Coronary artery (tissue), 2 donors: ENCODE measurements around the gene ERC1.

Experiments
- DNase-seq: peaks from one replicate; pipeline ENCODE4 v3.0.0-alpha.2; 2017; ENCODE audit warnings: low spot score
- H3K27ac ChIP-seq, 2 donors: fragments of 200-600 bp; sonication (generic); one replicate each; pipeline ENCODE4 v1.5.1; 2016 to 2019
- H3K4me3 ChIP-seq: fragments of 200-600 bp; sonication (generic); 2 replicates; pipeline ENCODE4 v1.5.1; 2016; ENCODE audit warnings: mild to moderate bottlenecking, moderate library complexity
- TF ChIP-seq, protein P1 (sequence below): fragments of 200-600 bp; sonication (generic); IDR thresholded peaks from one replicate; pipeline ENCODE4 v1.5.1; 2019; ENCODE audit warnings: antibody characterized with exemption

ERC1 gene

DNA sequence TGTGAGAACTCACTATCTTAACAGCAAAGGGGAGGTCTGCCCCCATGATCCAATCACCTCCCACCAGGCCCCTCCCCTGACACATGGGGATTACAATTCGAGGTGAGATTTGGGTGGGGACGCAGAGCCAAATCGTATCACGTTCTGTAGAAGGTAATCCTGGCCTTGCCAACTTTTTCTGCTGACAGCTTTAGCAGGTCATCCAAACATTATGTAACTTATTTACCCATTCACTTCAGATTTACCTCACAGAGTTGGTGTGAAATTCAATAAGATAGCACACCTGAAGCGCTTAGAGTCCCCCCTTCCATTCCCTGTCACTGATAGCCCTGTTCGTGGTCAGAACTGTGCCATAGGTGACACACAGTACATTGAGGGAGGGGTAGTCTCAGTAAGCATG, 384.3 kb downstream of the ERC1 start:
- no peak for DNase-seq
- Histone ChIP-seq H3K27ac (no peak overlapping the region), H3K4me3 (no peak overlapping the region)
- TF ChIP-seq, protein P1, sequence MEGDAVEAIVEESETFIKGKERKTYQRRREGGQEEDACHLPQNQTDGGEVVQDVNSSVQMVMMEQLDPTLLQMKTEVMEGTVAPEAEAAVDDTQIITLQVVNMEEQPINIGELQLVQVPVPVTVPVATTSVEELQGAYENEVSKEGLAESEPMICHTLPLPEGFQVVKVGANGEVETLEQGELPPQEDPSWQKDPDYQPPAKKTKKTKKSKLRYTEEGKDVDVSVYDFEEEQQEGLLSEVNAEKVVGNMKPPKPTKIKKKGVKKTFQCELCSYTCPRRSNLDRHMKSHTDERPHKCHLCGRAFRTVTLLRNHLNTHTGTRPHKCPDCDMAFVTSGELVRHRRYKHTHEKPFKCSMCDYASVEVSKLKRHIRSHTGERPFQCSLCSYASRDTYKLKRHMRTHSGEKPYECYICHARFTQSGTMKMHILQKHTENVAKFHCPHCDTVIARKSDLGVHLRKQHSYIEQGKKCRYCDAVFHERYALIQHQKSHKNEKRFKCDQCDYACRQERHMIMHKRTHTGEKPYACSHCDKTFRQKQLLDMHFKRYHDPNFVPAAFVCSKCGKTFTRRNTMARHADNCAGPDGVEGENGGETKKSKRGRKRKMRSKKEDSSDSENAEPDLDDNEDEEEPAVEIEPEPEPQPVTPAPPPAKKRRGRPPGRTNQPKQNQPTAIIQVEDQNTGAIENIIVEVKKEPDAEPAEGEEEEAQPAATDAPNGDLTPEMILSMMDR, result no peak

DNA sequence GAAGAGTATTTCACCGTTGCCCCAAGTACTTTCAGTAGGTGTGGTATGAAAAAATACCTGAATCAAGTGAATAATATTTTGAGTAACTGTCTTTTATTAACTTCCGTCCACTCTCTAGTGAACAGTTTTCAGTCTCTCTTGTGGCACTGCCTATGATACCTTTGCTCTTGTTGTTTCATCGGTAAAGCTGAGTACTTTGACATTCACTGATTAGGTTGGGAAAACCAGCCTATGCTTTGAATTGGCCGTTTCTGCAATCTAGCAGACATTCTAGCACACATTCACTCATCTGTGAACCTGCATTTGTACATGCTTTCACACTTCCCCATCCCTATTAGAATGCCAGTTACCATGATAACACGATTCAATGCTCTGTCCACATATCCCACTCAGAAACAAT, 386.1 kb downstream of the ERC1 start:
- TF ChIP-seq, protein P1, result no peak
- H3K4me3 ChIP-seq, result no peak overlapping the region
- no peak for DNase-seq
- no peak overlapping the region for H3K27ac ChIP-seq

DNA sequence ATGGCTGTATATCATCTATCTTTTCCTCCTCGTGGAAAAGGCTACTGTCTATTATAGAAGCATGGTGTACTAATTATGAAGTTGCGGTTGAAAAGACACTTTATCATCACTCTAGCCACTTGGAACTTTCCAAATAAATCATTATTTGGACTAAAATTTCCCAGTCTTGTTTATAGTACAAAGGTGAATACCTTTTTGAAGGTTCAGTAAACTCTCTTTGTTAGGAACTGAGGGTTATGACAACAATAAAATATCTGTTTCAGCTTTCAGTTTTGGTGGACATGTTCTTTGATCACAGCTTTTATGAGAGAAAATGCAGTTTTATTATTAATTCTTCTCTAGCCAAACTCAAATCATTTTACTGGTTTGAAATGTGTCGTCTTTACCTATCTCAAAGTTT, 386.7 kb downstream of the ERC1 start:
- Histone ChIP-seq H3K4me3 (no peak overlapping the region), H3K27ac (no peak overlapping the region)
- no peak for DNase-seq
- TF ChIP-seq, protein P1, result no peak

DNA sequence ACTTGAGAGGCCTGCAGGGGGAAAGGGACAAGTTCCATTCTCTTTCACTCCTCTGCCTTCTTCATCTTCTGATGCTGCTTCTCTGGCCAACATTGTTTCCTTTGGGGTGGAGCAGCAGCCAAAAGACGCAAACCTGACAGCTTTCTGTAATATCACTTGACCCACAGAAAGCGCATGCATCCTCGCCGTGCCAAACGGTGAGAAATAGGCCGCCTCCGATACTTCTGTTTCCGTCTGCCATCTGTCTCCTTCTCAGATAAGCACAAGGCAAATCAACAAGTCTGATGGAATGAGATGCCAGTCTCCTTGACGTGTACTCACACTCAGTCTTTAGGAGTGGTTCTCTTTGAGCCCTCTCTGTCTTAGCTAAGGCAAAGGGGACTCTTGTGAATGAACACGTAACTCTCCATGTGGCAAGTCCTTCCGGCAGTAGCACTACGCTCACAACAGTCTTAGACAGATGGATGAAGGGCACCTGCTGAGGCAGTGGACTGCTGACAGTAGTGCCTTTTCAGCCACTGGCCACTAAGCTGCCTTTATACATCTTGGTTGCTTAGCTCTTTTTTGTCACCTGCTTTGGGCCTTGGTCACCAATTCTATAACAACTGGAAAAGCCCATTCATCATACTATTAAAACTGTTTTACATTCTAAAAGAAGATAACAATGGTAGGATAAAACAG, 389.3 kb downstream of the ERC1 start:
- TF ChIP-seq, protein P1, result no peak
- Histone ChIP-seq H3K27ac (no peak overlapping the region), H3K4me3 (no peak overlapping the region)
- no peak for DNase-seq

DNA sequence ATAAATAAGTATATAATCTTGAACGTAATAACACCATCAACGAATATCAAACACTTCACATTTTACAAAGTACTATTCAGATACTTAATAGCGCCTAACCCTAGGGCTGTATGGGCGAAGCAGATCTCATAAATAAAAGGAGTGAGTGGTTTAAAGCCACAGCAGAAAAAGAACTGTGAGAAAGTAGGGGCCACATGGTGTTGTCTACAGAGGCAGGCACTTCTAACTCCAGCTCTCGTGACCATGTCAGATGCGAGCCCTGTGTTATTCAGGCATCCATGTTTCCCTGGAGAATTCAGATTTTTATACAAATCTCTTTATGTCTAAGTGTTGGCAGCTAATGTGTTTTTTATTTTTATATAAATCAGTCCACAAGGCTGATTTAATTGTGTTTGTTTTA, 391.1 kb downstream of the ERC1 start:
- no peak overlapping the region for H3K27ac ChIP-seq
- TF ChIP-seq, protein P1, result no peak

DNA sequence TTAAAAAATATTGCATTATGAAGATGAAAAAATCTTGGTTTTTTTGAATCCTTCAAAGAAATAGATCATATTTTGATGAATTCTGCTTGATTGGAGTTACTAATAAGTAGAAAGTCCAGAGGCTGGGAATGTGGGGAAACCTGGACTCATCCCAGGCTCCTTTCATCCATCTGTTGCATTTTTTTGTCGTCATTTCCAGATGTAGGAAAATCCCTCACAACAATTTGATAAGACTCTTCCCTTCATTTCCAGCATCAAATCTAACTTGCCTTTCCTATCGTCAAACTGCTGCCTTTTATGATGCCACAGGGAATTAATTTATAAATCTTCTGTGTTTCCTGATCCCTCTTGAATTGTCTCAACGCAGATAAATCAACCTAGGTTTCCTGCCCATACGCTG, 391.8 kb downstream of the ERC1 start:
- H3K4me3 ChIP-seq, result no peak overlapping the region
- TF ChIP-seq, protein P1, result no peak
- H3K27ac ChIP-seq, result no peak overlapping the region
- DNase-seq, result no peak

More for the DNA sequence above, 391.1 kb downstream of the ERC1 start:
- H3K4me3 ChIP-seq, result no peak overlapping the region
- DNase-seq, result no peak

DNA sequence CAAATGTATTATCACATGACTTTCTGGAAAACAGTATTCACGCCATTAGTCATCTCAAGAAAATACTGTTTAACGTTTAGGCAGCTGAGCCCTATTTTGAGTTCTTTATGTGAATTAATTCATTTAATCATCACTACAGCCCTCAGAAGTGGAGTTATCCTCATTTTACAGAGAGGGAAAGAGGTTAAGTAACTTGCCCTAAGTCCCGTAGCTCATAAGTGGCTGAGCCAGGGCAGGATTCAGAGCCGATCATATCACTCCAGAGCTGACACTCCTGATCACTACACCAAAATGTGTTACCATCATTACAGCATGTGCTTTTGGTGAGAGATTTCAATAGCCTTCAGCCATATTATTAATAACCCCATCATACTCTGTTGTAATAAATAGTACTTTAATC, 392.7 kb downstream of the ERC1 start:
- Histone ChIP-seq H3K4me3 (no peak overlapping the region), H3K27ac (no peak overlapping the region)
- DNase-seq, result no peak
- TF ChIP-seq, protein P1, result no peak
